ENCODE data around the gene LCAT.
A peak's percentile ranks its signal among the peaks of the same experiment; 100 is the strongest.
"Not testable (repeated sequence)": the region's sequence is repeated elsewhere in the genome, so short reads cannot be mapped to it uniquely, and the experiment has no call there.

LCAT gene

DNA sequence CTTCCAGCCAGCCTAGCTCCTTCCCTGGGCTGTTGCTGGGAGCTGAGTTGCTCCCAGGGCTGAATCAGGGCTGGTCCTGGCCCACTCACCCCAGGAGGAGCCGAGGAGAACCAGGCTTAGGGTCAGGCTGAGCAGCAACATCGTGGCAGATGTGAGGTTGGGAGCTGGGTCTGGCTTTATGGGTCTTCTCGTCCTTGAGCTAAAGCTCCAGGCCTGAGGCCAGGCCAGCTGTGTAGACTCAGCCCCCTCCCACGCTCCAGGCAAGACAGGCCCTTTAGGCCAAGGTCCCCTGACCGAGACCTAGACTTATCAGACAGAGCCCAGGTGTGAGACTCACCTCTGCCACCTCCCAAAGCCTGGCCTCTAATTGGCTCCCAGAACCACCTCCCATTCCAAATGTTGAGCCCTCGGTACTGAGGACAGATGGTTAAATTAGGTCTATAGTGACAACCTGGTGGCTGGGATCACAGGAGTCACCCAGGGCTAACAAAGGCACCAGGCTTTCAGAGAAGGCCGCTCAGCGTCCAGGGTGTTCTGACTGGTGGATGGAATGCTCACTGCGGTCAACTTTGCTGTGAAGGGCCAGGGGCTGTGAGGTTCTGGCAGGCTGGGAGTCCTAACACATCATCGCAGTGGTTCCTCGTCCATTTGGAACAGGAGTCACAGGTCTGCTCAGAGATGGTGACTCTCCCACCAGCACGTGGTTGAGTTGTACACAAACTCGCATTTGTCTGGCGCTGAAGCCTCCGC, 12.0 kb downstream of the LCAT start, which contains the start of gene CTRL:
CTRL (minus strand) TSS at position 151 of the 750 bp plus-strand sequence; CDS start at position 141, 10 bp downstream.
- no peak for DNase-seq (ENCODE audit: low spot score)

DNA sequence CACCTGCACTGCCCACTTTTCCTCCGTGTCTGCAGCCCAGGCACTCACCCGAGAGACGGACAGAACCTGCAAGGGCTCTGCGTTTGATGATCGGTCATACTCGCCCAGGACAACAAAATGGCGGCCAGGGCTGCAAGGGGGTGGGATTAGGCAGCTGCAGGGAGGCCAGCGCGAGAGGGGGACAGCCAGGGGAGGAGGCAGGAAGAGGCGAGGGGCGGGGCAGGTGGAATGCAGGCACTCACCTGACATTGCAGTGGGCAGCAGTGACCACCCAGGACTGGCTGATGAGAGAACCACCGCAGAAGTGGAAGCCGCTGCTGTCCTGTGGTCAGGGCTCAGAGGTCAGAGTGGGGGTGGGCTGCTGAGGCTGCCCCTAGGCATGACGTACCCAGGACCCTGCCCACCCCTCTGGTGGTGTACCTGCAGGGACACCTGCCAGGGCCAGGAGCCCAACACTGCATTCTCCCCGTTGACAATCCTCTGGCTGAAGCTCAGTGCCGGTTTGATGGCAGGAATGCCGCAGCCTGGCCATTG, 13.2 kb downstream of the LCAT start:
- DNase-seq (ENCODE audit: low spot score), result no peak

DNA sequence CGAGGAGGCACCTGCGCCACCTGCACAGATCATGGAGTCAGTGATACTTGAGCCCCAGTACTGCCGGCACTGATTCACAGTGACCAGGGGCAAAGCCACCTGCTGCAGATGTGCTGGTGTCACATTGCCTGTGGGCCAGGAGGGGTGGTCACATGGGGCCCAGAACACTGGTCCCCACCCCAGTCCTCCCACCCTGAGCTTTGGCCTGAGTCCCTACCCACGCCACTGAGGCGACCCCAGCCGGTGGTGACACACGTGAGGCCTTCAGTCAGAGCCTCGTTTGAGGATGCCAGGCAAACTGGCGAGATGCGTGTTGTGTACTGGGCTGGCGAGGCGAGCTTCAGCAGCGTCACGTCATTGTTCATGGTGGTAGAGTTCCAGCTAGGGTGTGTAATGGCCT, 13.7 kb downstream of the LCAT start:
- no peak for DNase-seq (ENCODE audit: low spot score)

DNA sequence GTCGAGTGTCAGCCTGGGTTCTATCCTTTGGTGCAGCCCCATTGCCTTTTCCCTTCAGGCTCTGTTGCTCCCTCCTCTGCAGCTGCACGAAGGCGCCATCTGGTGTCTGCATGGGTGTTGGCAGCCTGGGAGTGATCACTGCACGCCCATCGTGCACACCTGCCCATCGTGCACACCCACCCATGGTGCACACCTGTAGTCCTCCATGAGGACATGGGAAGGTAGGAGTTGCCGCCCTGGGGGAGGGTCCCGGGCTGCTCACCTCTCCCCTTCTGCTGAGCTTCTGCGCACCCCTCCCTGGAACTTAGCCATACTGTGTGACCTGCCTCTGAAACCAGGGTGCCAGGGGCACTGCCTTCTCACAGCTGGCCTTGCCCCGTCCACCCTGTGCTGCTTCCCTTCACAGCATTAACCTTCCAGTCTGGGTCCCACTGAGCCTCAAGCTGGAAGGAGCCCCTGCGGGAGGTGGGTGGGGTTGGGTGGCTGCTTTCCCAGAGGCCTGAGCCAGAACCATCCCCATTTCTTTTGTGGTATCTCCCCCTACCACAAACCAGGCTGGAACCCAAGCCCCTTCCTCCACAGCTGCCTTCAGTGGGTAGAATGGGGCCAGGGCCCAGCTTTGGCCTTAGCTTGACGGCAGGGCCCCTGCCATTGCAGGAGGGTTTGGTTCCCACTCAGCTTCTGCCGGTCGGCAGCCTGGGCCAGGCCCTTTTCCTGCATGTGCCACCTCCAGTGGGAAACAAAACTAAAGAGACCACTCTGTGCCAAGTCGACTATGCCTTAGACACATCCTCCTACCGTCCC, 15.2 kb downstream of the LCAT start:
- peak; percentile 80 for DNase-seq (ENCODE audit: low spot score)

DNA sequence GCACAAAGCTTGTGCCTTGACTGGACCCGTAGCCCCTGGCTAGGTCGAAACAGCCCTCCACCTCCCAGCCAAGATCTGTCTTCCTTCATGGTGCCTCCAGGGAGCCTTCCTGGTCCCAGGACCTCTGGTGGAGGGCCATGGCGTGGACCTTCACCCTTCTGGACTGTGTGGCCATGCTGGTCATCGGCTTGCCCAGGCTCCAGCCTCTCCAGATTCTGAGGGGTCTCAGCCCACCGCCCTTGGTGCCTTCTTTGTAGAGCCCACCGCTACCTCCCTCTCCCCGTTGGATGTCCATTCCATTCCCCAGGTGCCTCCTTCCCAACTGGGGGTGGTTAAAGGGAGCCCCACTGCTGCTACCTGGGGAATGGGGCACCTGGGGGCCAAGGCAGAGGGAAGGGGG, 15.8 kb downstream of the LCAT start:
- DNase-seq (ENCODE audit: low spot score), result no peak

DNA sequence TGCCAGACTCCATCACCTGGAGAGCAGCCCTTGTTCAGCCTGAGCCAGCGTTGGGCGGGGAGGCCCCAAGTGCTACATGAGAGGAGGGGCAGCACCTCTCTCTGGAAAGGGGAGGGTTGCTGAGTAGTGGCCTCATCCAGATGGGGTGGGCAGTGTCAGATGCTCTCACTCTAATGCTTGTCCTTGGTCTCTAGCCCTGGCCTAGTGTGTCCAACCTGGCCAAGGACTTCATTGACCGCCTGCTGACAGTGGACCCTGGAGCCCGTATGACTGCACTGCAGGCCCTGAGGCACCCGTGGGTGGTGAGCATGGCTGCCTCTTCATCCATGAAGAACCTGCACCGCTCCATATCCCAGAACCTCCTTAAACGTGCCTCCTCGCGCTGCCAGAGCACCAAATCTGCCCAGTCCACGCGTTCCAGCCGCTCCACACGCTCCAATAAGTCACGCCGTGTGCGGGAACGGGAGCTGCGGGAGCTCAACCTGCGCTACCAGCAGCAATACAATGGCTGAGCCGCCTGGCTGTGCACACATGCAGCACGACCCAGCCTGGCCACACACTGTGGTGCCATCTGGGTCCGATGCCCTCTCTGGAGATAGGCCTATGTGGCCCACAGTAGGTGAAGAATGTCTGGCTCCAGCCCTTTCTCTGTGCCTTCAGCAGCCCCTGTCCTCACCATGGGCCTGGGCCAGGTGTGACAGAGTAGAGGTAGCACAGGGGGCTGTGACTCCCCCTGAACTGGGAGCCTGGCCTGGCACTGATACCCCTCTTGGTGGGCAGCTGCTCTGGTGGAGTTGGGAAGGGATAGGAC, 16.6 kb downstream of the LCAT start:
- DNase-seq (ENCODE audit: low spot score), result no peak

DNA sequence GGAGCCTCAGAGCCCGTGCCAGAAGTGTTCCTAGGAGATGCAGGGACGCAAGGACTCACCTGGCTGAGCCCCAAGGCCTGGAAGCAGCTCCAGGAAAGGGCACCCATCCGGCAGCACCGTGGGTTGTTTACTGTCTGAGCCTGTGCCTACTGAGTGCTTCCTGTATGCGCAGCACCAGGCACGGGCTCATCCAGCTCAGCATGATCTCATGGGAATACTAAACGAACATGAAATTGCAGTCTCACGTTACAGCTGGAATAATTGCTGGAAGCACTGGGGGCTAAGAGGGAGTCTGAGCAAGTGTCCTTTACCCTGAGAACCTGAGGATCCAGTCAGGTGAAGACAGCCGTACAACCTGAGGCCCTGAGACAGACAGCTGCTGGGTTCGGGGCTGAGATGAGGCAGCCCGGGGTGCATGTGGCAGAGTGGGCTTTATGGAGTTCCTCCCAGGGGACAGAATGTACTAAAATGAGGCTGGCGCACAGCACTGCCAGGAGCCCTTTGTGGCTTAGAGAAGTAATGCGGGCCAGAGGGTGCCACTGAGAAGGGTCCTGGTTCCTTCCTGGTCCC, 17.7 kb downstream of the LCAT start:
- no peak for DNase-seq (ENCODE audit: low spot score)

DNA sequence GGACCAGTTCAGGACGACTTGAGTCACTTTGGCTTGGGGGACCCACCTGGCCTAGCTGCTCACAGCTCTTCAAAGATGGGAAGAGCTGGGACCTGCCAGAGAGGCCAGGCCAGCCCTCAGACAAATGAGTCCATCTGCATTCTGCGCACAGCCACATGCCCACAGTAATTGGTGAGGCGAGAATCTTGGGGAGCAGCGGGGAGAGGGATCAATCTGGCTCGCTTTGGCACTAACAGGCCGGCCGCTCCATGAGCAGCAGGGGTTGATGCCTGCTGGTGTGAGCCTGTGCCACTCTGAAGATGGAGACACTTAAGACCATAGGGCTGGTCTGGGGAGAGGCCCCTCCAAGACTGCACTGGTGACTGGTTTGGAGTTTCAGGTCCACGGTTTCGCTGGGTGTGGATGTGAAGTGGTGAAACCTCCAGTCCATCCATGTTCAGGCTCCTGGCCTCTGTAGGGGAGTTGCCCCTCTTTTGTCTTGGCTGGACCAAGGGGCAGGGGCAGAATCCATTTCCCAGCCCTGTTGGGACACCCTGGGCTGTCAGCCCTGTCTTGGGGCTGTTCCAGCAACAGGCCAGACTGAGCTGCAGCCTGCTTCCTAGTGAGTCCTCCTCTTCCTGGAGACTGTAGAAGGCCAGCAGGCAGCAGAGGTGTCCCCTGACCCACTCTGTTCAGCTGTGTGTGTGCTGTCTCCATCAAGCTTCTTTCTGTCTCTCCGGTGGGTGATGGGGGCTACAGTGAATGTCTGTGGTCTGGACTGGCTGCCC, 19.6 kb downstream of the LCAT start:
- no peak for DNase-seq (ENCODE audit: low spot score)

DNA sequence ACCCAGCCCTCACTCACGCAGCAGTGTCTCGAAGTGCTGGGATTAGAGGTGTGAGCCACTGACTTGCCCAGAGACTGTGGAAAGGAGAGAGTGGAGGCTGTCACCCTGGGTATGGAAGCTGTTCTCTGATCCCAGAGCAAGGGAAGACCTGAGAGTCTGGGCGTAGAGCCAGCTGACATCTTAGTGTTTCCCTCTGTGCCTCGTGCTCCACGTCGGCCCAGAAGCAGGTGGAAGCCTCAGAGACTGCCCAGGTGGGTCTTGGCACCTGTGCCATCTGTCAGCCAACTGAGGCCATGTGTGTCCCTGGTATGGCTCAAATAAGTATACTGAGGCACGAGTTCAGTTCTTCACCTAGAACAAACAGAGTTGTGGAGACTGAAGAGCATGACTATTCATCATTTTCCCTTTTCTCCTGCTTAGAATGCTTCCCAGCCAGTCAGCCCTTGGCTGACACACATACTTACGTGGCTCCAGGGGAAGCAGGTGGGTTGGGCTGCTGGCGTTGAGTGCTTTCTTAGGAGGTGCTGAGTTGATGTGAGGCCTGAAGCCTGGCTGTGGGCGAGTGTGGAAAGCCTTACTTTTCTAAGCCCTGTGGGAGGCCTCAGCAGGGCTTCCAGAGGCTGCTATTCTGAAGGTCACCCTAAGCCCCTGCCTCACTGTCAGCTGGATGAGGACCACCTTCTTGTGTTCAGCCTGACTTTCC, 20.4 kb downstream of the LCAT start:
- no peak for DNase-seq (ENCODE audit: low spot score)

DNA sequence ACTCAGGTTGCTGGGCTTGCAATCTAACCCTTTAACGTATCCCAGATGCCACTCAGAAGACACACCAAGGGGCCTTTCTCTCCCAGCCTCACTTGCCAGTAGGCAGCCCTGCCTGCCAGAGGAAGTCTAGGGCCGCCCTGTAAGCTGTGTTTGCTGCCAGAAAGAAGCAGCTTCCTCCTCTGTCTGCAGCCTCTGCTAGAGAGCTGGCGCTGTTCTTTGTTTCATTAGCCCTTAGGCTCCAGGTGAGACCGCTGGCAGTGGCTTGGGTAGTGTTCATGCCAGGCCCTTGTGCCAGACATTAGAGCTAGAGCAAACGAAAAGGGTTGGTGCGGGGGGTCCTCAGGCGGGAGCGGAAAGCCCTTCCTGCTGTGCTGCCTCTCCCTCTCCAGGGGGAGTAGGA, 21.2 kb downstream of the LCAT start:
- DNase-seq (ENCODE audit: low spot score), result no peak

DNA sequence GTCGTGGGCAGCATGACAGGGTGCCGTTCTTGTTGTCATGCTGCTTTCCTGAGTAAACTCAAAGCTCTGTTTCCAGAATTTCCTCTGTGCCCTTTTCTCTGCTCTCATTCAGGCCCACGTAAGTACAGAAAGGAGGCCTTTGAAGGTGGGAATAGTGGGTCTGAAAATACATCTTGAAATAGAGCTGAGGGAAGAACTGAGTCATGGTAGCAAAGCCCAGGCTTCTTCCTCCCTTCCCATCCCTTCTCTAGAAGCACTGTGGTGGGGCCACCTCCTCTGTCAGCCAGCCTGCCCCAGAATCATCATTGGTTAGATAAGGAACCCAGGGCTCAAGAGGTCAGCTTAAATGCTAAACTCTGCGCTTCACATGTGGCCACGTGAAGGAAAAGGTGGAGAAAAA, 21.7 kb downstream of the LCAT start:
- DNase-seq (ENCODE audit: low spot score), result no peak

DNA sequence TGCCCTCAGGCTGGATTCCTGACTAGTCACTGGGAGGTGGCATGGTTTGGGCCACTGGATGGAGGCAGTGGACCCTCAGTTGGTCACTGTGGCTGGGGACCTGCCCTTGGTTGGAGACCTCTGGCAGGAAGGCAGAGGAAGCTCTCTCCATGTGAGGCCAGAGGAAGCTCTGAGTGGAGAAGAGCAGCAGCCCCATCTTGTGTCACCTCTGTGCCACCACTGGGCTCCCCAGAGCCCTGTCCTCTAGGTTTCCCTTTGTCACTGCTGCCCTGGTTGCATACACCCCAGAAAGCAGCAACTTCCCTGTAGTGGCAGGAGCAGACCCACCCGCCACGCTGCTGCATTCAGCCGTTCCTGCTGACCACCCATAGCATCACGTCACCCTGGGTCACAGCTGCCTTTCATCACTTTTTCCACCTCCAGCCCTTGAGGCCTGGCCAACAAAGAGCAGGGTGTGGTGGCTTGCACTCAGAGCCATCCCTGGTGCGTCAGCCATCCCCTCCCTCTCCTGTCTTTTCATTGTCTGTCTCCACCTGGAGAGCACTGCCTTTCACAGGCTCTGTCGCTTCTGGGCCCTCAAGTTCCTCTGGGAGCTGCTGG, 24.2 kb downstream of the LCAT start:
- DNase-seq (ENCODE audit: low spot score), result no peak

DNA sequence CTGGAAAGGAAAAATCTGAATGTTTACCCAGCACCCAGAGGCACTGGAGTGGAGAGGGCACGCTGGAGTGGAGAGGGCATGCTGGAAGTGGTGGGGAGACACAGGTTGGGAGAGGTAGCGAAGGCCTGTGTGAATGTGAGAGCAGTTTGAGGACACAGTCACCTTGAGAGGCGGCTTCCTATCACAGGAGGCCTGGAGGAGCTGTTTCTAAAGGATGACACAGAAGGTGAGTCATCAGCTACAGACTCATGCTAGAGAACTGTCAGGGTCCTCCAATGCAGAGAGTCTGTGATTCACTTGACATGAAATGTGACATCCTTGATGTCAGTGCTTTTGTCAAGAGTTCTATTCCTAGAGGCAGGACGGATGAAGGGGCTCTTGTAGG, 26.1 kb downstream of the LCAT start:
- peak; percentile 78 for DNase-seq (ENCODE audit: low spot score)

DNA sequence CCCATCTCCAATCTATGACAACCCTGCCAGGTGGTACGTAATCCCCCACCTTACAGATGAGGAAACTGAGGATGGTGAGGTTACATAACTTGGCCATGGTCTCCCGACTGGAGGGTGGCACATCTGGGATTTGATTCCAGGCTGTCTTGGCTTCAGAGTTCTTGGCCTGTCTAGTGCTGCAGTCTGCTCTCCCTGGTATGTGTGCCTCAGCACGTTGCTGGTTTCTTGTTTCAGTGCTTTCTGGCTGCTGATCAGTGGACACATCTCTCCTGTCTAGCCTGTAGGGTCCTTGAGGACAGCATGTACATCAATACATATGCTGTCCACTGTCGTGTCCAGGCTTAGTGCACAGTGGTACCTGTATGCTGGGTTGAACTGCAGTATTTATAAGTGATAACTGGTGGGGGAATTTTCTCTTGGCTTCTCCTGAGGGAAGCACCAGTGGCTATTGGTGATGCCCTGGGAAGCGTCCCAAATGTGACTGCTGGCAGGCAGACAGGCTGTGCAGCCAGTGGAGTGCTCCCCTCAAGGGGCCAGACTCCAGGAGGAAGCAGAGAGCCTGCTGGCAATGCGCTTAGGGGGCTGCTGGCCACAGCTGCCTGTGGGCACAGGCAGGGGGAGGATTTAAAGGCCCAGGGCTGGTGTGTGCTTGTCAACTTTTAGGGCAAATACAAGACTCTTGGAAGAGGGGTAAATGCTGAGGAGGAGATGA, 26.6 kb downstream of the LCAT start:
- DNase-seq (ENCODE audit: low spot score), result no peak

DNA sequence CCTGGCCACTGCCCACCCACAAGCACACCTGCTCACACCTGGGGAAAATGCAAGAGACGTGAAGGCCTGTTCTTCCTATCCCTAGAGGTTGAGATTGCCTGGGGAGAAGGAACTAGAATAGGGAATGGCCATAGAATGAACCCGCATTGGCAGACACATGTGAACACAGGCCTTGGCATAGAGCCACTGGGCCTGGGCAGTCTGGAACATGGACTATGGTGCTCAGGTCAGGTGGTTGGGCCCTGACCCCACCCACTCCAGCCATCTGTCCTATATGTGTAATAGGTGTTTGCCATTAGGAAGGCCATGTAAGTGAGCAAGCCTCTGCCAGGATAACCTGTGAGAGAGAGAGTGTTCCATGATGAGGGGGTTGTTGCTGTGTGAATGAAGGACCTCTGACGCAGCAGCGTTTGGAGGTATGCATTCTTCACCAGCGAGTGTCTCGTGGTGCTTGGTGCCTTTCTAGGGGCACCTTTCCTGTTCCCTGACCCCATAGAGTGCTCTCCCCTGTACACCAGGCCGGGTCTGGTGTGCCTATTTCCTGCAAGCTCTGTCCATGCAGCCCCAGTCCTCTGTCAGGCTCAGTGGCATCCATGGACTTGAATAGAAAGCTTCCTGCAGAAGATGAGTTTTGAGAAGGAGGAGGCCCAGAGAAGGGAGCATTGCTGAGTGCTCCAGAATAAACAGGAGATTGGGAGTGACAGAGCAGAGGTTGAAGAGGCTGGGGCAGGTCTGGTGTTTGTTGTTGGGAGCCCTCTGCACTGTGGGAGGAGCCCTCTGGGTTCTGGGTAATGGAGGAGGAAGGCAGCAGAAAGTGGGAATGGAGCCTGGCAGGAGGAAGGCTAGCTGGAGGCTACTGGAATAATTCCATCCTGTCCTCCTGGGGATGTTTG, 27.8 kb downstream of the LCAT start:
- no peak for DNase-seq (ENCODE audit: low spot score)

DNA sequence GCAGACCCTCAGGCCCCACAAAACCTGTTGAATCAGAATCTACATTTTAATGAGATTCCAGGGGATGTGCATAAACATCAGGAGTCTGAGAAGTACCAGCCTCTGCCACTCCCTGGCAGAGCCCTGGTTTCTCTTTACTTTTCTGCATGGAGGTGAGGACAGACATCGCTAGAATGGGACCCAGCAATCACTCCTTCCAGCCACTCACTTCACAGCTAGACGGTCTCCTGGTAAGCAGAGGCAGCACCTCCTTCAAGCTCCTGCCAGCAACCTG, 28.5 kb downstream of the LCAT start:
- DNase-seq (ENCODE audit: low spot score), result not testable (repeated sequence)

DNA sequence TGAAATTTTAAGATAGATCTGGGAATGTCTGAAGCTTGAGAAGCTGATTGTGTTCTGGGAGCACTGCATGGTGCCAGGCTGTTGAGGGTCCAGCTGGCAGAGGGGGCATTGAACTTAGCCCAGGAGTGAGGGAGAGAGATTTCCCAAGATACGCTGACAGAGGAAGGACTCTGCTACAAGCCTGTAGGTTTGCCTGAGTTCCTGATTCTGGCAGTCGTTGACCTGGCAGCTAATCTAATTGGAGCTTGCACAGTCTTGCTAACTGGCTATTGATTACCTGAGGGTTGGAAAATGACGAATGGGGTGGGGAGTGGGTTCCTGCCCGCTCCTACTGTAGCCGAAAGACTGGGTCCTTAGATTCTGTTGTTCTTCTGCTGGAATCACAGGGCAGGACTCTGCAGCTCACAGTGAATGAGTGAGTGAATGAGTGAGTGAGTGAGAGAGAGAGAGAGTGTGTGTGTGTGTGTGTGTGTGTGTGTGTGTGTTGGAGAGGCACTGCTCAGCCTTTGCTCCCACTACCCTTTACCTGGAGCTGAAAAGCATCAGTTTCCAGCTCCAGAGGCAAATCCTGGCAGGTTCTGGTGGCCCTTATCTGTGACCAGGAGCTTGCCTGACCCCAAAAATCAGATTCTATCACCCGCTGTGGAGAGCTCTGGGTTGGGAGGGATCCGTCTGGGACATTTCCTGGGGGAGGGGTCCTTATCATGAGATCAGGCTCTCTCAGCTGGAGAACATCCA, 29.0 kb downstream of the LCAT start:
- no peak for DNase-seq (ENCODE audit: low spot score)

DNA sequence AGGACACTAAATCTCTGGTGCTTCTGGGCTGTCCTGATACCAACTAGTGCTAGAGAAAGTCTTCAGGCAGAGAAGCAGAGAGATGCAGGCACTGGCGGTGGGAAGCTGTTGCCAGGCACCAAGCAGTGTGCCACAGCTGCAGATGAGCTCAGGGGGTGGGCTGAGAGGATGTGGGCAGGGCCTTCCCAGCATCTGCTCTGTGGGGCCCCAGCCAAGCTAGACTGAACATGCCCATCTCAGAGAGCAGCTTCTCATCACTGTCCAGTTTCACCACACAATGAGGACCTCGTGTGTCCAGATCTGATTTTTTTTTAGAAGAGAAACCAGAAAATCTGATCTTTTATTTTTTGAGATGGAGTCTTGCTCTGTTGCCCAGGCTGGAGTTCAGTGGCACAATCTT, 33.8 kb downstream of the LCAT start:
- no peak for DNase-seq (ENCODE audit: low spot score)
